ENCODE measurements around the gene KLHL13. TPM values are rescaled to one million over a fixed set of nuclear protein-coding genes. Genes with fewer than 3 reads are reported as not detected.
"Not testable (repeated sequence)": the region's sequence is repeated elsewhere in the genome, so short reads cannot be mapped to it uniquely, and the experiment has no call there.

KLHL13 gene, protein sequence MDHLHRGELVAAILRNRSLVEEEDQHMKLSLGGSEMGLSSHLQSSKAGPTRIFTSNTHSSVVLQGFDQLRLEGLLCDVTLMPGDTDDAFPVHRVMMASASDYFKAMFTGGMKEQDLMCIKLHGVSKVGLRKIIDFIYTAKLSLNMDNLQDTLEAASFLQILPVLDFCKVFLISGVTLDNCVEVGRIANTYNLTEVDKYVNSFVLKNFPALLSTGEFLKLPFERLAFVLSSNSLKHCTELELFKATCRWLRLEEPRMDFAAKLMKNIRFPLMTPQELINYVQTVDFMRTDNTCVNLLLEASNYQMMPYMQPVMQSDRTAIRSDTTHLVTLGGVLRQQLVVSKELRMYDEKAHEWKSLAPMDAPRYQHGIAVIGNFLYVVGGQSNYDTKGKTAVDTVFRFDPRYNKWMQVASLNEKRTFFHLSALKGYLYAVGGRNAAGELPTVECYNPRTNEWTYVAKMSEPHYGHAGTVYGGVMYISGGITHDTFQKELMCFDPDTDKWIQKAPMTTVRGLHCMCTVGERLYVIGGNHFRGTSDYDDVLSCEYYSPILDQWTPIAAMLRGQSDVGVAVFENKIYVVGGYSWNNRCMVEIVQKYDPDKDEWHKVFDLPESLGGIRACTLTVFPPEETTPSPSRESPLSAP
- 1 to 10 TPM in 1 of 3 donors, under 1 TPM in 2; 0.35 to 1.0 (median 0.68) TPM for total RNA-seq

GRCh38 chrX:118116713-118117550 lies at the start of gene KLHL13:
Gene KLHL13 (minus strand): TSS chrX:118116810. CDS start chrX:118028473, 88,337 bp downstream.
- ATAC-seq (peak; percentile 46 to 51), DNase-seq (peak; percentile 5)
- Mint-ChIP-seq H3K27me3 (ENCODE audit: low read depth) (peaks cover 27% of the 10 kb centered on the region), H3K36me3 (ENCODE audit: insufficient read depth) (no peaks in the 10 kb centered on the region), H3K9me3 (no peaks in the 10 kb centered on the region), H3K4me3 (peak within 1 kb of the TSS; percentile 70), H3K4me1 (ENCODE audit: low read depth) (peaks cover 7% of the 10 kb centered on the region)

GRCh38 chrX:118164138-118164537 lies 47.5 kb upstream of the KLHL13 start:
- no peak for ATAC-seq
- no peaks in the 10 kb centered on the region for H3K36me3 Mint-ChIP-seq (ENCODE audit: insufficient read depth)
- no peak for DNase-seq
- no peaks in the 10 kb centered on the region for H3K9me3 Mint-ChIP-seq
- H3K4me1 Mint-ChIP-seq (ENCODE audit: low read depth), result no peaks in the 10 kb centered on the region
- H3K27me3 Mint-ChIP-seq (ENCODE audit: low read depth), result no peaks in the 10 kb centered on the region
- H3K4me3 Mint-ChIP-seq, result no peak overlapping the region

DNA sequence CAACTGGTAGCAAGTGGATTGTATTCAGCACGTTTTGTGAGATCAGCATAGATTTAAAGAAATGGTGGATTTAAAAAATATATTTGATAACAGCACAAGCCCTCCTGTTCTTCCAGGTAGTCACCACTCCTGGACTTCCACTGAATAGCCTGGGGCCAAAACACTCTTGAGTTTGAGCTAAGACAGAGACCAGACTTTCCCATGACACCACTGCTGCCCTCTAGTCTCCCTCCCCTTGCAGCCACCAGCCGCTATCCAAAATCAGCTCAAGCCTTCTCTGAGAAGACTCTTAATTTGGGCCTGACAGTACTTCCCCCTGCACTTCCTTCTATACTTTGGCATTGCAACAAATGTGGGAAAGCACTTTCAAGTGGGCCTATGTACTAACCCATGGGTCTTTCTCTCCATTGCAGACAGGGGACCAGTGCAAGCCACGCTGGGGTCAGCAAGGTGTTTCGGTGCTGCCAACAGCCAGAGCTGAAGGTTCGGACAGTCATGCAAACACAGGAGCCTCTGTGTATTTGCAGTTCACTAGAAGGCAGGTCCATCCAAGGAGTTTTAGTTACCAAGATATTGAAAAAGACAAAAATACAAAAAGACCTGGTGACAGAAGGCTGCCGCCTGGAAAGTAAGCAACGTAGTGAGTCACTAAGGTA lies 40.5 kb upstream of the KLHL13 start:
- DNase-seq, result no peak
- no peak overlapping the region for H3K4me3 Mint-ChIP-seq
- H3K4me1 Mint-ChIP-seq (ENCODE audit: low read depth), result no peaks in the 10 kb centered on the region
- ATAC-seq, result no peak
- no peaks in the 10 kb centered on the region for H3K36me3 Mint-ChIP-seq (ENCODE audit: insufficient read depth)
- no peaks in the 10 kb centered on the region for H3K9me3 Mint-ChIP-seq
- H3K27me3 Mint-ChIP-seq (ENCODE audit: low read depth), result no peaks in the 10 kb centered on the region

DNA sequence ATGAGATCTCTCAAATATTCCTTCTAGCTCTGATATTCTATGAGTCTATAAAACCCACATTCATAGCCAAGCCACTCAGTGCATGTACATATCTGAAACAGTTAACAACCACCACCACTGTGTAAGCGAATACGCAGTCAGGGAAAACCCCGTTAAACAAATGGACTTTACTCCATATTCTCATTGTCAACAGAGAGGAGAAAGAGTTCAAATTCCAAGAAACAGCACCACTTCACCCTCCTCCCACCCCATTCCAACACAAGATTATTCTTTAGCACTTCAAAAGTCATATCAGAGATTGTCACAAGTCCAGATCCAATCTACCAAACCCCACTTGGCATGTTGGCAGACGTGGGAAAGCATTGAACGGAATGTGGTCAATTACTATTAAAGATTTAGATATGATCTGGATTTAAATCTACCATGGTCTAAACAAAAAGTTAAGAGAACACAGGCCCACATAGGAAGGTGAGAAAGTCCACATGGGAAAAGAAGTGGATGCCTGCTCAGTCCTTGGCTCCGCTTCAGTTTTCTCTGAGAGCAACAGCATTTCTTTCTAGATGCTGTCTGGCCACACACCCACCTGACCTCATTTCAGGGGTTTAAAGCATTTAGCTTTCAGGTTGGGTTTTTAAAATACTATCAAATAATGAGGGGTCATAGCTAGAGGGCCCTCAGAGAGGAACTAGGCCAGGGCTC lies 39.8 kb upstream of the KLHL13 start:
- no peak overlapping the region for H3K4me3 Mint-ChIP-seq
- ATAC-seq, result no peak
- no peak for DNase-seq

GRCh38 chrX:118153270-118153669 lies 36.7 kb upstream of the KLHL13 start:
- DNase-seq, result no peak
- Mint-ChIP-seq H3K9me3 (no peaks in the 10 kb centered on the region), H3K4me1 (ENCODE audit: low read depth) (no peaks in the 10 kb centered on the region)

More for the DNA sequence above, 39.8 kb upstream of the KLHL13 start:
- Mint-ChIP-seq H3K4me1 (ENCODE audit: low read depth) (no peaks in the 10 kb centered on the region), H3K9me3 (no peaks in the 10 kb centered on the region), H3K27me3 (ENCODE audit: low read depth) (no peaks in the 10 kb centered on the region), H3K36me3 (ENCODE audit: insufficient read depth) (no peaks in the 10 kb centered on the region)

DNA sequence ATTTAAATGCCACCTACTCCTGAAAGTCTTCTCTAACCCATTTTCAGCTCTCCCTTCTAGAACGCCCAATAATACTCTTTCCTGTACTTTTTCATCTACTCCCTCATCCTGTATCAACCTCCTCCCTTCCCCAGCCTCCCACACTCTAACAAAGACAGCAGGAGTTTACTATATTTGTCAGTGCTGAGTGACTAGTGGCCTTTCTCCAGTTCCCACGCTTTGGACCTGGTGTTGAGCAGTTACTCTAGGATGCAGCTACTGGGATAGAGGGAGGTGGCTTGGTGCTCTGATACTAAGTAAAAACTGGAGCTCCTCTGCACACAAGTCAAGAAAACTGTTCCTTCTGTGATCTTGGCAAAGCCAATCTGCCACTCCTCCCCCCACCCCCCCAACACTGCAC lies 36.1 kb upstream of the KLHL13 start:
- Mint-ChIP-seq H3K4me3 (no peak overlapping the region), H3K4me1 (ENCODE audit: low read depth) (no peaks in the 10 kb centered on the region), H3K27me3 (ENCODE audit: low read depth) (no peaks in the 10 kb centered on the region), H3K36me3 (ENCODE audit: insufficient read depth) (no peaks in the 10 kb centered on the region), H3K9me3 (no peaks in the 10 kb centered on the region)
- DNase-seq (no peak), ATAC-seq (no peak)

More at GRCh38 chrX:118153270-118153669, 36.7 kb upstream of the KLHL13 start:
- Mint-ChIP-seq H3K27me3 (ENCODE audit: low read depth) (no peaks in the 10 kb centered on the region), H3K4me3 (no peak overlapping the region), H3K36me3 (ENCODE audit: insufficient read depth) (no peaks in the 10 kb centered on the region)
- no peak for ATAC-seq

DNA sequence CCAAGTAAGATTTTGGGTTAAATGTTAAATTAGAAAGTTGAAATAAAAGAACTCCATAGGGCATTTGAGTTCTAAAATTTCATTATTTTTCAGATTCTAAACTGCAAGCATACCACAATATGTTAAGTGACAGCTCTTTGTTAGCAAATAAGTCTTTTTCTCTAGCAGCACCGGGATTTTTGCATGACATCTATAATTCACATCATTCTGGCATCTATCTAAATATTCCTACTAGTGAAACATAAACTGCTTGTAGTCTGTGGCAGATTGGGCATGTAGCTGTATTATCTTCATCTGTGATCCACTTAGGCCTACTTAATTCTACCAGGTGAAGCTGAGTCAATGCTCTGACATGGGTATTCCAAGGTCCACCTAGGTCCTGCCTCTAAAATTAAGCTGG lies 32.1 kb upstream of the KLHL13 start:
- Mint-ChIP-seq H3K4me3 (no peak overlapping the region), H3K27me3 (ENCODE audit: low read depth) (no peaks in the 10 kb centered on the region), H3K4me1 (ENCODE audit: low read depth) (no peaks in the 10 kb centered on the region), H3K9me3 (no peaks in the 10 kb centered on the region), H3K36me3 (ENCODE audit: insufficient read depth) (no peaks in the 10 kb centered on the region)
- DNase-seq (no peak), ATAC-seq (no peak)

DNA sequence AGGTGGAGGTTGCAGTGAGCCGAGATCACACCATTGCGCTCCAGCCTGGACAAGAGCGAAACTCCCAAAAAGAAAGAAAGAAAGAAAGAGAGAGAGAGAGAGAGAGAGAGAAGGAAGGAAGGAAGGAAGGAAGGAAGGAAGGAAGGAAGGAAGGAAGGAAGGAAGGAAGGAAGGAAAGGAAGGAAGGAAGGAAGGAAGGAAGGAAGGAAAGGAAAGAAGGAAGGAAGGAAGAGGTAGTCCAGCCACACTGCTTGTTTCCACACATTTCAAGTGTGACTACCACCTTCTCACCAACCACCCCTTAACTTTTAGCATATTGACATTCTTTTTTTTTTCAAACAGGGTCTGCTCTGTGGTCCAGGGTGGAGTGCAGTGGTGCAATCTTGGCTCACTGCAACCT lies 31.2 kb upstream of the KLHL13 start:
- not testable (repeated sequence) for H3K4me3 Mint-ChIP-seq; H3K4me1 Mint-ChIP-seq (ENCODE audit: low read depth); DNase-seq; H3K9me3 Mint-ChIP-seq; H3K36me3 Mint-ChIP-seq (ENCODE audit: insufficient read depth); ATAC-seq; H3K27me3 Mint-ChIP-seq (ENCODE audit: low read depth)

GRCh38 chrX:118143578-118143977 lies 27.0 kb upstream of the KLHL13 start:
- no peaks in the 10 kb centered on the region for H3K27me3 Mint-ChIP-seq (ENCODE audit: low read depth)
- no peak overlapping the region for H3K4me3 Mint-ChIP-seq
- no peaks in the 10 kb centered on the region for H3K9me3 Mint-ChIP-seq
- no peaks in the 10 kb centered on the region for H3K4me1 Mint-ChIP-seq (ENCODE audit: low read depth)
- H3K36me3 Mint-ChIP-seq (ENCODE audit: insufficient read depth), result no peaks in the 10 kb centered on the region
- DNase-seq (no peak), ATAC-seq (no peak)

GRCh38 chrX:118131336-118131735 lies 14.7 kb upstream of the KLHL13 start:
- Mint-ChIP-seq H3K27me3 (ENCODE audit: low read depth) (no peaks in the 10 kb centered on the region), H3K4me1 (ENCODE audit: low read depth) (no peaks in the 10 kb centered on the region), H3K4me3 (no peak overlapping the region), H3K9me3 (no peaks in the 10 kb centered on the region), H3K36me3 (ENCODE audit: insufficient read depth) (no peaks in the 10 kb centered on the region)
- ATAC-seq (no peak), DNase-seq (no peak)

DNA sequence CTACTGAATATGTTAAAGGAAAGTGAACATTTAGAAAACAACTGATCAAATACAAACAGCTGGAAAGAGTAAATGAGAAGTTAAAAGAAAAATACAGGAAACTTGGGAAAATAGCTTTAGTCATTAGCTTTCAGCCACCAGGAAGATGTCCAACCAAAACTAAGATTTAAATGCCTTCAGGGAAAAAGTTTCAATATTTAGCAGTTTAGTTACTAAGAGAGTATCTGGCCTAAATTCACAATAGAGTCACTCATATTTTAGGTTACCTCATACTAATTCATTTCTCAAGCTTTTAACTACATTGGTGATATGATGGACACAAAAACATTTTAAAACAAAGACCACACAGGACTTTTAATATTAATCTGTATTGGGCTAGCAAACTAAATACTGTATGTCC lies 13.1 kb upstream of the KLHL13 start:
- no peaks in the 10 kb centered on the region for H3K27me3 Mint-ChIP-seq (ENCODE audit: low read depth)

GRCh38 chrX:118128724-118129123 lies 12.1 kb upstream of the KLHL13 start:
- no peak for DNase-seq
- Mint-ChIP-seq H3K27me3 (ENCODE audit: low read depth) (no peaks in the 10 kb centered on the region), H3K4me1 (ENCODE audit: low read depth) (no peaks in the 10 kb centered on the region), H3K9me3 (no peaks in the 10 kb centered on the region), H3K4me3 (no peak overlapping the region), H3K36me3 (ENCODE audit: insufficient read depth) (no peaks in the 10 kb centered on the region)
- ATAC-seq, result no peak

More for the DNA sequence above, 13.1 kb upstream of the KLHL13 start:
- Mint-ChIP-seq H3K9me3 (no peaks in the 10 kb centered on the region), H3K4me3 (no peak overlapping the region), H3K4me1 (ENCODE audit: low read depth) (no peaks in the 10 kb centered on the region), H3K36me3 (ENCODE audit: insufficient read depth) (no peaks in the 10 kb centered on the region)
- ATAC-seq, result no peak
- DNase-seq, result no peak

DNA sequence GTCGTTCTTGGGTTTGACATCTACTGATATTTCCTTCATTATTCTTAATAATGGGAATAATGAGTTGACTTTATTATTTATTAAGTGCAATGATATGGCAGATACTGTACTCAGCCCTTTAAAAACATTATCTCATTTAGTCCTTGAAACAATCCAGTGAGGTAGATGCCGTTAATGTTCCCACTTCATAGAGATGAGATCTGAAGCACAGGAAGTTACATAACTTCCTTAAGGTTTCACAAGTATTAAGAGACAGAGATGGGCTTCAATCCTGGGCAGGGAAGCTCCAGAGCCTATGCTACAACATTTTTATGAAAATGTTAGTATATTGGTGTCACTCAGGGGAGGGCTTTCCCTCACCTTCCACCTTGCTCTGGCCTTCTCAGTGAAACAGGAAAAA lies 9.7 kb upstream of the KLHL13 start:
- ATAC-seq, result no peak
- no peak for DNase-seq
- Mint-ChIP-seq H3K9me3 (no peaks in the 10 kb centered on the region), H3K27me3 (ENCODE audit: low read depth) (no peaks in the 10 kb centered on the region), H3K4me3 (no peak overlapping the region), H3K4me1 (ENCODE audit: low read depth) (no peaks in the 10 kb centered on the region), H3K36me3 (ENCODE audit: insufficient read depth) (no peaks in the 10 kb centered on the region)
